ENCODE results near the gene CFAP100.

DNA sequence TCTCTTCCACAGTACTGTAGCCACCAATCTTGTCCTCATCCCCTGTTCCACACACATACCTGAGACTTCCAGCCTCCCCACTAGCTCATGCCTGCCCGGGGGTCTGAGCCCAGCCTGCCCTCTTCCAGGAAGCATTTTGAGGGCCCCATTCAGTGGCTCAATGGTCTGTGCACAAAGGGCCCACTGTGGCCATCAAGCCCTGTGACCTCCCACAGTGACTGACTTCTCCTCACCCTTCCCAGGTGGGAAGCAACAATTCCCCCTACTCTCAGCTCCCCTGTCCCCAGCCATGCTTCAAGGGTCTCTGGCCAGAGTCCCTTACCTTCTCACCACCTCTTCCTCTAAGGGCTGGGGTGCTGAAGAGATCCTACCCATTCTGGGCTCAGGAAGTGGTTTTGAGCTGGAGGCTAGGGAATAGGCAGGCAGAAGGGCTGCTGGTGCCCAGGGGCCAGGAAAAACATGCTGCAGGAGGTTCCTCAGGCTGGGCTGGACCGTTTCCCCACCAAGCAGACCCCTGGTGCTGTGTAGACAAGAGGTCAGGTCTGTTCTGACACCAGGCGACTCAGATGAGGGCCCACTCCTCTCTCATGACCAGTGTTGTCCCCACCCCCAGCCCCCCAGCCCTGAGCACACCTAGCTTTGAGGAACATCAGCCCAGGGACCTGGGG, 34.5 kb upstream of the CFAP100 start:
- TF ChIP-seq, protein P1, sequence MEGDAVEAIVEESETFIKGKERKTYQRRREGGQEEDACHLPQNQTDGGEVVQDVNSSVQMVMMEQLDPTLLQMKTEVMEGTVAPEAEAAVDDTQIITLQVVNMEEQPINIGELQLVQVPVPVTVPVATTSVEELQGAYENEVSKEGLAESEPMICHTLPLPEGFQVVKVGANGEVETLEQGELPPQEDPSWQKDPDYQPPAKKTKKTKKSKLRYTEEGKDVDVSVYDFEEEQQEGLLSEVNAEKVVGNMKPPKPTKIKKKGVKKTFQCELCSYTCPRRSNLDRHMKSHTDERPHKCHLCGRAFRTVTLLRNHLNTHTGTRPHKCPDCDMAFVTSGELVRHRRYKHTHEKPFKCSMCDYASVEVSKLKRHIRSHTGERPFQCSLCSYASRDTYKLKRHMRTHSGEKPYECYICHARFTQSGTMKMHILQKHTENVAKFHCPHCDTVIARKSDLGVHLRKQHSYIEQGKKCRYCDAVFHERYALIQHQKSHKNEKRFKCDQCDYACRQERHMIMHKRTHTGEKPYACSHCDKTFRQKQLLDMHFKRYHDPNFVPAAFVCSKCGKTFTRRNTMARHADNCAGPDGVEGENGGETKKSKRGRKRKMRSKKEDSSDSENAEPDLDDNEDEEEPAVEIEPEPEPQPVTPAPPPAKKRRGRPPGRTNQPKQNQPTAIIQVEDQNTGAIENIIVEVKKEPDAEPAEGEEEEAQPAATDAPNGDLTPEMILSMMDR (conservative IDR thresholded peaks at IDR 0.05) = no peak
- TF ChIP-seq ZFX (IDR thresholded peaks at IDR 0.05) = no peak

Measured in C4-2B (cell line).